Measurements from ENCODE around the gene RPL35A. TPM values are rescaled to one million over a fixed set of nuclear protein-coding genes. Genes with fewer than 3 reads are reported as not detected.
"Not testable (repeated sequence)": the region's sequence is repeated elsewhere in the genome, so short reads cannot be mapped to it uniquely, and the experiment has no call there.

The RPL35A gene
- total RNA-seq, 1 donor: 997 TPM

- H3K4me3 ChIP-seq (ENCODE audit: low read length): peak overlapping the region; percentile 77
- peaks cover 50% of the 10 kb centered on the region for H3K4me1 ChIP-seq (ENCODE audit: insufficient read depth, low read length)
- no peaks in the 10 kb centered on the region for H3K27me3 ChIP-seq (ENCODE audit: insufficient read depth, low read length)
- H3K9me3 ChIP-seq (ENCODE audit: low read depth, low read length): no peaks in the 10 kb centered on the region
Observed at GRCh38 chr3:197960694-197961581, 10.9 kb downstream of the RPL35A start.

- no peak overlapping the region for H3K4me3 ChIP-seq (ENCODE audit: low read length)
- peaks cover 49% of the 10 kb centered on the region for H3K4me1 ChIP-seq (ENCODE audit: insufficient read depth, low read length)
- H3K9me3 ChIP-seq (ENCODE audit: low read depth, low read length): no peaks in the 10 kb centered on the region
- no peaks in the 10 kb centered on the region for H3K27me3 ChIP-seq (ENCODE audit: insufficient read depth, low read length)
Observed at GRCh38 chr3:197961582-197961945, 11.6 kb downstream of the RPL35A start.

GRCh38 chr3:197963019-197963637 is 13.1 kb downstream of the RPL35A start:
- Histone ChIP-seq H3K27me3 (ENCODE audit: insufficient read depth, low read length) (no peaks in the 10 kb centered on the region), H3K9me3 (ENCODE audit: low read depth, low read length) (no peaks in the 10 kb centered on the region), H3K4me1 (ENCODE audit: insufficient read depth, low read length) (peaks cover 34% of the 10 kb centered on the region), H3K4me3 (ENCODE audit: low read length) (no peak overlapping the region)

- H3K27me3 ChIP-seq (ENCODE audit: insufficient read depth, low read length); H3K9me3 ChIP-seq (ENCODE audit: low read depth, low read length); H3K4me3 ChIP-seq (ENCODE audit: low read length); H3K4me1 ChIP-seq (ENCODE audit: insufficient read depth, low read length): not testable (repeated sequence)
Observed at GRCh38 chr3:197967337-197967989, 17.5 kb downstream of the RPL35A start.

GRCh38 chr3:197970588-197970987 is 20.6 kb downstream of the RPL35A start:
- H3K4me1 ChIP-seq (ENCODE audit: insufficient read depth, low read length): no peaks in the 10 kb centered on the region
- no peaks in the 10 kb centered on the region for H3K27me3 ChIP-seq (ENCODE audit: insufficient read depth, low read length)
- H3K4me3 ChIP-seq (ENCODE audit: low read length): no peak overlapping the region
- H3K9me3 ChIP-seq (ENCODE audit: low read depth, low read length): no peaks in the 10 kb centered on the region

GRCh38 chr3:197974016-197974415 is 24.0 kb downstream of the RPL35A start:
- H3K27me3 ChIP-seq (ENCODE audit: insufficient read depth, low read length): no peaks in the 10 kb centered on the region
- H3K4me3 ChIP-seq (ENCODE audit: low read length): no peak overlapping the region
- H3K4me1 ChIP-seq (ENCODE audit: insufficient read depth, low read length): no peaks in the 10 kb centered on the region
- H3K9me3 ChIP-seq (ENCODE audit: low read depth, low read length): no peaks in the 10 kb centered on the region

GRCh38 chr3:197975311-197975710 is 25.3 kb downstream of the RPL35A start:
- no peaks in the 10 kb centered on the region for H3K27me3 ChIP-seq (ENCODE audit: insufficient read depth, low read length)
- H3K4me3 ChIP-seq (ENCODE audit: low read length): no peak overlapping the region
- H3K9me3 ChIP-seq (ENCODE audit: low read depth, low read length): no peaks in the 10 kb centered on the region
- H3K4me1 ChIP-seq (ENCODE audit: insufficient read depth, low read length): no peaks in the 10 kb centered on the region

GRCh38 chr3:197983076-197983475 is 33.1 kb downstream of the RPL35A start:
- Histone ChIP-seq H3K4me3 (ENCODE audit: low read length) (no peak overlapping the region), H3K27me3 (ENCODE audit: insufficient read depth, low read length) (no peaks in the 10 kb centered on the region), H3K9me3 (ENCODE audit: low read depth, low read length) (no peaks in the 10 kb centered on the region), H3K4me1 (ENCODE audit: insufficient read depth, low read length) (peaks cover 12% of the 10 kb centered on the region)

- Histone ChIP-seq H3K4me1 (ENCODE audit: insufficient read depth, low read length) (peaks cover 1% of the 10 kb centered on the region), H3K4me3 (ENCODE audit: low read length) (no peak overlapping the region), H3K9me3 (ENCODE audit: low read depth, low read length) (no peaks in the 10 kb centered on the region), H3K27me3 (ENCODE audit: insufficient read depth, low read length) (no peaks in the 10 kb centered on the region)
Observed at GRCh38 chr3:197989651-197990050, 39.7 kb downstream of the RPL35A start.

GRCh38 chr3:197994736-197995135 is 44.7 kb downstream of the RPL35A start:
- H3K27me3 ChIP-seq (ENCODE audit: insufficient read depth, low read length): no peaks in the 10 kb centered on the region
- no peak overlapping the region for H3K4me3 ChIP-seq (ENCODE audit: low read length)
- no peaks in the 10 kb centered on the region for H3K9me3 ChIP-seq (ENCODE audit: low read depth, low read length)
- H3K4me1 ChIP-seq (ENCODE audit: insufficient read depth, low read length): no peaks in the 10 kb centered on the region

GRCh38 chr3:197996855-197997254 is 46.9 kb downstream of the RPL35A start:
- H3K4me3 ChIP-seq (ENCODE audit: low read length): no peak overlapping the region
- no peaks in the 10 kb centered on the region for H3K27me3 ChIP-seq (ENCODE audit: insufficient read depth, low read length)
- H3K4me1 ChIP-seq (ENCODE audit: insufficient read depth, low read length): no peaks in the 10 kb centered on the region
- no peaks in the 10 kb centered on the region for H3K9me3 ChIP-seq (ENCODE audit: low read depth, low read length)

- H3K9me3 ChIP-seq (ENCODE audit: low read depth, low read length): no peaks in the 10 kb centered on the region
- H3K4me3 ChIP-seq (ENCODE audit: low read length): no peak overlapping the region
- no peaks in the 10 kb centered on the region for H3K27me3 ChIP-seq (ENCODE audit: insufficient read depth, low read length)
- no peaks in the 10 kb centered on the region for H3K4me1 ChIP-seq (ENCODE audit: insufficient read depth, low read length)
Observed at GRCh38 chr3:197997936-197998335, 47.9 kb downstream of the RPL35A start.

Other genes with a start within 250 kb of the RPL35A start
- gene RUBCN, start 213.3 kb upstream of the RPL35A start, total RNA-seq: 36.7 TPM
- gene FYTTD1, start 200.3 kb upstream of the RPL35A start, total RNA-seq: 60.2 TPM
- gene LRCH3, start 158.9 kb upstream of the RPL35A start, total RNA-seq: 51.3 TPM
- gene LMLN, start 10.0 kb downstream of the RPL35A start, total RNA-seq: 3.4 TPM

Measured in mononuclear cell (primary cell).